GM19193 (cell line): ENCODE results near the gene SLC44A3.

Experiments used
- POLR2A ChIP-seq: IDR thresholded peaks from 4 replicates; pipeline ENCODE4 v1.6.1; 2011; ENCODE audit not compliant: insufficient read depth, insufficient read length; ENCODE audit errors: extremely low read depth

The SLC44A3 gene

DNA sequence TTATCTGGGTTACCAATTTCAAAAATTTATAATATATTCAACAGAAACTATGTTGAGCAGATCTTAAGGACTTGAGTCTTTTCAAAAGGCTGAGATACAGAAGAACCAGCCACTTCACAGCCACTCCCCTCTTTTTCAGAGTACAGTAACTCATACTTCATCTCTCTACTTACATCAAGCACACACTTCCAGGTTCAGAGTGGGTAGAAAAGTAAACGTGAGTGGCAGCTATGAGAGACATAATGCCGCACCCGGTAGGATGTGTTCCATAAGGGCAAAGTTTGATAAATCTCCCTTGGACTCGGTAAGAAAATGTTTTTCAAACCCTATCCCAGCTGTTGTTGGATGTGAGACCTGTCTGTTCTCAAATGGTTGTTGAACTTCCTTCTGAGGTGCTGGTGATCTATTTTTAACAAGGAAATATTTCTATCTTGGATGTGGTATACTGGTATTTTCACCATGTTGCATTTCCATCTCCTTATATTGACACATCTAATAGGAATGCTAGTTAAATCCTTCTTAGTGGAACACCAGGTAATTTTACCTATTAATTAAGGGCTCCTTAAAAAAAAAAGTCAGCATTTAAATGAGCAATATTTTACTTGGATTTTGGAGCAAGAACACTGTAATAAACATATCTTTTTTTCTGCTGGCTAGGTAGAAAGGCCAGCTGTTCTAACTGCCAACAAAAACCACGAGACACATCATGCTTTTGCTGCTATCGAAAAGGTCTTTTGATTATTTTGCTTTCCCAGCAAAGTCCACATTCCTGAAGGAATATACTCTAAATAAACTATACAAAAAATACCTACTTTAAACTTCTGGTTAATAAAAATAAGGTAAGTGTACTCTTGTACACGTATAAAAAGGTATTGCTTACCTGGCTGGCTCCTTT, 78.6 kb downstream of the SLC44A3 start:
- no peak for TF ChIP-seq POLR2A

DNA sequence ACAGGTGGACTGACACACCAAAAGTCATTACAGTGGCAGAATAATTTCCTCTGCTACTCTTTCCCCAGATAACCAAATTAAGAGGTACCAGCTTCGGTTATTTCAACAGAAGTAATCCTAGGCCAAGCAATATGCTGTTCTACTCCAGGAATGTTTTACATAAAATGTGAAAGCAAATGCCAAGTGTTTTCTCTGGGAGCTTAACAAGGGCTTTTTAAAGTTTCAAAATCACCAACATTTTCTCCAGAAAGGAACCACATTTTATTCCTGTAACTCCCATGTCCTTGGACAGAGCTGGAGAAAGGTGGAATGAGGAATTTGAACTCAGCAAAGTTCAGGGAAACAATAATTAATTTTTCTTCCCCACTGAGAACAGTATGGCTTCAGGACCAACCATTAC, 79.6 kb downstream of the SLC44A3 start:
- TF ChIP-seq POLR2A = no peak

DNA sequence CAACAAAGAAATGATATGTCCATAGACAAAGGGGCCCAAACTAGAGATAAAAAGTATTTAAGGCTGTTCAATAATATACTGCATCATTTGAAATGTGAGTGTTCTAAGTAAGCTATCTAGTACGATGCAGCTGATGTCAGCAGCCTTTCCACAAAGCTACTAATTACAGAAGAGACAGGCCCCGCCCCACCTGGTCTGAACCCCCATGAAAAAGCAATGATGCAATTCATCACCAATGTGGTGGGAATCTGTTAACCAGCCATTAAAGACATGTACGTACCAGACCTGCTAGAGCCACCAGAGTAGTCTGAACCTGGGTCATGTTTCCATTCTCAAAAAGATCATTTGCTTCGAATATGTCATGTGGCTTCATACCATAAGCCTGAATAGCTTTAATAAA, 81.7 kb downstream of the SLC44A3 start:
- TF ChIP-seq POLR2A = no peak

DNA sequence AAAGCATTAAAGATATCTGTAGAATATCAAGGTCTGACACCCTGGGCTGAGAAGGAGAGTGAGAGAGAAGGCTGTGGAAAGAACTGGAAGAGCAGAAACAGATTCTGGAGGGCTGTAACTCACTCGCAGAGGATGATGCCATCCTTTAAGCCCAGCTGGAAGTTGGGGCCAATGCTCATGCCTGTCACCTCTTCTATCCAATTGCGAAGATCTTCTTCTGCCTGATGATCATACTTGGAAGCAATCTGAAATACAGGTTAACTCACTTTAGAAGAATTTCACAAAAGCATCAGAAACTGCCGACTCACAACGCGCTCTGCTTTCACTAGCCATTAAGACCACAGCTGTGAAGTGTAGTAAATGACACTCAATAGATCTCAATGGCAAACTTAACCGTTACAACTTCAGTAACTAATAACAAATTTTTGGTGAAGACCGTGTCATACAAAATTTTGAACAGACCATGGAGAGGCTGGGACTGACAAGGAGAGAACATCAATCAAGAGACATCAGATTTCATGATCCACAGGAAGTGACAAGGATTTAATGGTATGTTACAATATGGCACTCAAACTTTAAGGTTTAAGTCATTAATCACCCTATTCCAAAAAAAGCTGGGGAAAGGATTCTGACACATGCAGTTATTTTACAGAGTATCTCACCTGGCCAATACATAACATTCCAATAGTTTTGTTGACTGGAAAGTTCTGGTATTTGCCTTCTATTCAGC, 83.3 kb downstream of the SLC44A3 start:
- TF ChIP-seq POLR2A = no peak

DNA sequence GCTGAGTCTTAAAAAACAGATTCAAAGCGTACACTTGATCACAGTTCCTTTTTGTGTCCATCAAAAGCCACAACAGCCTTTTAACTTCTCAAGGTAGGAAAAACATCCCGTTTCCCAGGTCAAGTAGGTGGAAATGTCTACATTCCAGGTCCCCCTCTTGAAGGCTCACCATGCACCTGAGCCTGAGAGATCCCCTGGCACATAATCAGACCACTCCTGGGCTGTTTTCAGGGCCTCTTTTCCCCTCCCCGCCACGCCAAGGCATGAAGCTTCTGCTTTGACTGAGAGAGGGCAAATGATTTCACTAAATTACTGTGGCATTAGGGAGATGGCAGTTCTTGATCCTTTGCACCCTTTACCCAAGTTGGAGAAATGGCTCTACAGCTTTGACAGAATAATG, 85.0 kb downstream of the SLC44A3 start:
- TF ChIP-seq POLR2A = no peak

DNA sequence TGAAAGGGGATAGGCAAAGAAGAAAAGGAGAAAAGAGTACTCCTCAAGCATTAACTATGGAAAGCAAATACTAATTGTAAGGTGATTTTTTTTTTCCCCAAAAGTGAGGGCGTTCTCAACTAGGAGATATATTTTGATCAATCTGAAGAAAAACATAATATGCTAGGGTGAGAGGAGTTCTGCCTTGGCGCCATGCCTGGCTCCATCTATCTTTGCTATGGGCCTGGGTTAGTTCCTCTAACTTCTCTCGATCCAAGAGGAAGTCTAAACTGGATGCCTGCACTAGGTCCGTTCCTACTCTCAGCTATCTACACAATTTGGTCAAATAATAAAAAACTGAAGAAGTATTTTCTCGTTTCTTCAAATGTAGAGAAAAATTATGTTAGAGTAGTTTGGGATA, 86.2 kb downstream of the SLC44A3 start:
- TF ChIP-seq POLR2A = no peak

DNA sequence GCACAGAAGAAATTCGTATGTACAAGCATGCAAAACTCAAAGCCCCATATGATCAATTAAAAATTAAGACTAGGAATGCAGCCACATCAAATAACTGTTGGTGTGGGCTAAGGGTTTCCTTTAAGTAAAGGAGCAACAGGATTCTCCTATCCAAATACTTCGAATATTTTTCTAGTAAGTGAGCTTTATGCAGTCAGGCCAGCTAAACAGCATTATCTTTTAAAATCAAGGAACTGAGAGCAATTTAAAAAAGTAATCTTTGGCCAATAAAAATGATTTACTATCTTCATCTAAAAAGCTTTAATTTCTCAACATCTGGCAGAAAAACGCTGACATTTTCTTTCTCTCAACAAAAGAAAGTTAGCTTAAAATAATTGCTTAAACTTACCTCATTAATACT, 87.0 kb downstream of the SLC44A3 start:
- no peak for TF ChIP-seq POLR2A

DNA sequence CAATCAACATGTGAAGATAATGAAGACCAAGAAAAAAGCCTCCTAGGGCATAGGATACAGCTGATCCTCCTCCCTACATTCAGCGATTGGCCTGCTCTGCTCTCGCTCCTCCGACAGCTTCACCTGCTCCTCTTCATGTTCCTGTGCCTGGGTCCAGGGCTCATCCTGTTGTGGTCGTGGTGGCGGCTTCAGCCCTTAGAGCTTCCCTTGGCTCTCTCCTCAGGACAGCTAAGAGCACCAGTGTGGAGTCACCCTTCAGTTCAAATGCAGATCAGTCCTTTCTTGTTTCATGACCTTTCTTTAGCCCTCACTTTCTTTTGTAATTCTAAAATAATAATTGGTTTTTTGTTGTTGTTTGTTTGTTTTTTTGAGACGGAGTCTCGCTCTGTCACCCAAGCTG, 88.0 kb downstream of the SLC44A3 start:
- no peak for TF ChIP-seq POLR2A

DNA sequence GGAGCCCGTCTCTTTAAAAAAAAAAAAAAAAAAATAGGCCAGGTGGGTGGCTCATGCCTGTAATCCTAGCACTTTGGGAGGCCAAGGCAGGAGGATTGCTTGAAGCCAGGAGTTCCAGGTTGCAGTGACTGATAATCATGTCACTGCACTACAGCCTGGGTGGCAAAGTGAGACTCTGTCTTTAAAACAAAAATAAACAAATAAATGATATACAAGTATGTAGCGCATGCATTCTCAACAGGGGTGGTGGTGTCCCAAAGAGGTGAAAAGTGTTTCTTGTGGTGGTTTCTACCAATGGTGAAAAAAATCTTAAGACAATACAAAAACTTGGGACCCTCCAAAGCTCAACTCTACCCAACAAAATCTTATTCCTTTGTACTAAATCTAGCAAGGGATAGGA, 88.8 kb downstream of the SLC44A3 start:
- TF ChIP-seq POLR2A = no peak

DNA sequence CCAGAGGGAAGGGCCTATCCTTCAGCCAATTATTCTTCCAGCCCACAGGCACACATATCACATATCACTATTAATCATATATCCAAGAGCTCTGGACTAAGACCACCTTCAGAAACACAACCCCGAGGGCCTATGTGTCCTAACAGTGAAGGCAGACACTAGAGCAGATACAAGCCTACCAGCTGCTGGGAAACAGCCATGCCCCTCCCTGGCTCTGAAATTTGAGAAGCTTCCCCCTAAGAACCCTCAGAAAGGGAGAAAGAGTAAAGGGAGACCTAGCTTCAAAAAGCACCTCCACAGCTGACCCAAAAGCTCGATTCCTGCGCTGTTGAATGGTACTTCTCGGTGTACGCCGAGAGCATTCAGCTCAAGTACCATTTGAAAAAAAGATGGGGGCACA, 89.3 kb downstream of the SLC44A3 start:
- TF ChIP-seq POLR2A = no peak

DNA sequence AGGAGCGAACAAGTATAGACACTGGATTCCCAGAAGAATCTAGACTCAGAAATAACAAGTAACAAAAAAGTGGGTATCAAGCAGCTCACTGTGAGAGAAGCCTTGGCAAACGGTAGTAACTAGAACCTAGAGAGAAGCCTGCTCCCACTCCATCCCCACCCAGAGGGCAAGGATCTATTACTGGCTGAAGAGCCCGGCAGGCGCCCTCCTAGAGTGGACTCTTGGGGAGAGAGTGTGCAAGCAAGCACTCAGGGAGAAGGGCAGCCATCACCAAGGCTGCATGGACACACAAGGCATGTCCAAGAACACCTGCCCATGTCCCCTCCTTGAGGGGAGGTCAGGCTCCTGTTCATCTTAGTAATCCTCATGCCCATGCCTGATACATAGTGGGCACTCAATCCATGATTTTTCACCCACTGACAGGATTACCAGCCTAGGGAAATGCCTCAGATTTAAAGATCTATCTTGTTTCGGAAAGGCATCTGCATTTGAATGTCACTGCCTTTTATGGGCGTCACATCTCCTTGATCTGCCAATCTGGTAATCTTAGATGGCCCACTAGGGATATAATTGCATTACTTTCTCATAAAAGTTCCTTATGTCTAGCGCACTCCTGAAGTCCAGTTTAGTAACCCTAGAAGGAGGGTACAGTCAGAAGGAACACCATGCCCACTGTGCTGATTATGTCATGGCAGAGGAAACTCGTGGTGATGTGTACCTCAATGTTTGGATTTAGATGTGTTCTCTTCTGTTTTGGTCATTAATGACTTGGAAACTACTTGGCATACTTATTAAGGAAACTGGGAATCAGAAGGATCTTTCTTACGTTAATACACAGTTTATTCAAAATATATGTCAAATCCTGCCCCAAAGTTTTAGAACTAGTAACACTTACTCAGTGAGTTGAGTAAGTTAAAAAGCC, 92.4 kb downstream of the SLC44A3 start:
- no peak for TF ChIP-seq POLR2A

DNA sequence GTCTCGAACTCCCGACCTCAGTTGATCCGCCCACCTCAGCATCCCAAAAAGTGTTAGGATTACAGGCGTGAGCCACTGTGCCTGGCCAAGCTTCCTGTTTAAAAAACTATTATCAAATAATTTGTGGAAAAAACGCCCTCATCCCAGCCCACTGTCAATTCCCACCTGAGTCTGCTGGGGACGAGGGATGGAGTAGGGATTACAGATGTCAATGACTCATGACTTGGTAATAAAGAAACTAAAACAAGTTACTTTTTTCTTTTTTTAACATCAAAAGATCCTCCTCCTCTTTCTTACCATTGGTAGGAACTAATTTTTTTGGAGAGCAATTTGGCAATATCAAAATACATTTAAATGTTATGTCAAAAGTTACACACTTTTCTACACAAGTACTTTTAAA, 97.1 kb downstream of the SLC44A3 start:
- TF ChIP-seq POLR2A = no peak

DNA sequence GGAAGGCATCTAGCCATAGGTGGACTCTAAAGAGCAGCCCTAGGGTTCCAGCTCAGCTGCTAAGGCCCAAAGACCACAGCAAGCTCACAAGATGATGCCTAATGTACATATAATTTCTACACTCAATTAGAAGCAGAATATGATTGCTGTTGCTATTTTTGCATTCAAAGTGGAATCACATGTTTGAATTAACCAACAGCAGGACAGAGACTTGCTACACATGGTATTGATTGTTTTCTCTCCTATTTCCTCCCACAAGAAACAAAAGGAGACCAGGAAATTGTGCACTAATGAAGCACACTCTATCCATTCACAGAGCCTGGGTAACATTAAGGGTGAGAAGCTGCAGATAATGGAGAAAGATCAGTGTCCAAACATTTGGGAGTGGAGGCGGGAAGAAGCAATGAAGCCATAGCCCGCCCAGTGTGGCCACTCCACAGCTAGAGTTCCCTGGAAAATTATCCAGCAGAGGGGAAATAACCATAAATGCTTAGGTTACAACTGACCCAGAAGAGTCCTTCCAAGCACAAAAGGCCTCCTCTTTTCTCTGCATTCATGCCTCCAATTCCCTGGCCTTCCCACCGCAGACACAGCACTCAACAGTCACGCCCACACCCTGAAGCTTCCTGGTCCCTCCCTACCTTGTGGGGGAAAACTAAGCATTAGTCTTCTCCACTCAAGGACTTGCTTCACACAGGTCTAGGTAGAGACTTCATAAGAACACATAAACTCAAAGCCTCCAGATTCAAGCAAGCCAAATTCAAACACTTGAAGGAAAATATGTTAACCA, 99.3 kb downstream of the SLC44A3 start:
- no peak for TF ChIP-seq POLR2A

DNA sequence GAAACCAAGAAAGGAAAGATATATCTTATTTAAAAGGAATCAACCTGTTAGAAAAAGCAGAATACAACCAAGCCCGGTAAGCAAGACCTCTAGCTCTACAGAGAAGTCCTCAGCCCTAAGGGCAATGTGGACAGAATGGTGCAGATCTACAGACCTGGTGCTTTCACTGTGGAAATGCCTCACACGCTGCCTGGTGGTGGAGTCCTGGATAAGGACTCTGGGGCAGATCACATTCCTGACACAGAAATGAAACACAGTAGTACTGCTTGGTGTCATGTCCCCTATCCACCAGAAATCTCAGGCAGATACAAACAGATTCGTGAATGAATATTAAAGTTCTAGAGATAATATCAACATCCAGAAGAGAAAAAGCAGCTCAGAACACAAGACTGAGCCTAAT, 99.9 kb downstream of the SLC44A3 start:
- TF ChIP-seq POLR2A = no peak
